ENCODE measurements around the gene ENTHD1.

DNA sequence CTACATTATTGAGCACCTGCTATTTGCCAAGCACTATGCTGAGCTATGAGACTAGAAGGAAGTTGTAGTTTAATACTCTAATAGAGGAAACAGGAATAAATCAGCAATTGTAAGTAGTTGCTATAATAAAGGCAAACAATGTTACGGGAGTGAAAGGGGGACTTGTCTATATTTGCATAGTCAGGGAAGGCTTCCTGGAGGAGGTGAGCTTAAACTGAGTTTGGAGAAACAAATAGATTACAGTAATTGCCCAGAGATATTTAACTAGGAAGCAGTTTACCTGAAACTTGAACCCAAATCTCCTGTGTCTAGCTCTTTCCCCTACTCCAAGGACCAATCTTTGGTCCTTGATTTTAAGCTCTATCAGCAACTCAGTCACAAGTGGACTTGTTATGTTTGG is 2.1 kb upstream of the ENTHD1 start:
- TF ChIP-seq CTCF (IDR thresholded peaks at IDR 0.05; ENCODE audit: low read depth, low read length) (no peak), POLR2A (IDR thresholded peaks at IDR 0.05; ENCODE audit: extremely low read depth, insufficient read length) (no peak), MYC (IDR thresholded peaks at IDR 0.05; ENCODE audit: low read depth, low read length) (no peak)
- TF ChIP-seq, protein P1, sequence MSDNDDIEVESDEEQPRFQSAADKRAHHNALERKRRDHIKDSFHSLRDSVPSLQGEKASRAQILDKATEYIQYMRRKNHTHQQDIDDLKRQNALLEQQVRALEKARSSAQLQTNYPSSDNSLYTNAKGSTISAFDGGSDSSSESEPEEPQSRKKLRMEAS (IDR thresholded peaks at IDR 0.05; ENCODE audit: low read depth, low read length), result no peak

Measured in NB4 (cell line).